ENCODE measurements around the gene DACT1. TPM values are rescaled to one million over a fixed set of nuclear protein-coding genes. Genes with fewer than 3 reads are reported as not detected.

The DACT1 gene
- total RNA-seq, 4 donors from 2014 or later: 2.3 to 5.8 (median 3.3) TPM

GRCh38 chr14:58639842-58640484 is 2.2 kb downstream of the DACT1 start:
- intact Hi-C loops (cut with DNase I; ENCODE audit: low total_unique reads) (loop anchor here (10.0 kb wide), 1 partner anchor 385 kb away; no protein-coding TSS in a partner anchor), in situ Hi-C loops (cut with MboI; ENCODE audit: low pct_ligation_motif_present in 1 of 4, low pct_unique_long_range_greater_than_20kb in 1 of 4, low sequenced_read_pairs in 3 of 4) (loop anchor here in 3 of 4 donors (25.0 kb wide), 1 partner anchor 372 kb away; no protein-coding TSS in a partner anchor)
- Histone ChIP-seq H3K27ac (peak overlapping the region in 2 of 4 donors; percentile 85 to 93), H3K4me1 (peaks cover 6 to 36% (median 18%) of the 10 kb centered on the region in 4 donors), H3K36me3 (no peaks in the 10 kb centered on the region), H3K27me3 (peaks cover 11% of the 10 kb centered on the region), H3K9me3 (no peaks in the 10 kb centered on the region), H3K4me3 (peak overlapping the region in 2 of 4 donors; percentile 60 to 84)
- peak; percentile 56 for DNase-seq
- TF ChIP-seq POLR2AphosphoS5 (IDR thresholded peaks at IDR 0.05) (no peak), CTCF (IDR thresholded peaks at IDR 0.05) (peak; percentile 51 to 64 (median 59))
- WGBS, 2 donors (ENCODE audit: low coverage in 1 of 2): 11 to 25% methylated on average over 2 to 5 of the region's 5 CpGs

GRCh38 chr14:58640959-58641358 is 3.2 kb downstream of the DACT1 start:
- Histone ChIP-seq H3K36me3 (peaks cover 0 to 3% (median 0%) of the 10 kb centered on the region in 4 donors), H3K27me3 (peaks cover 11% of the 10 kb centered on the region), H3K9me3 (no peaks in the 10 kb centered on the region), H3K4me1 (peaks cover 6 to 32% (median 18%) of the 10 kb centered on the region in 4 donors), H3K27ac (no peak overlapping the region), H3K4me3 (no peak overlapping the region)
- WGBS, 2 donors (ENCODE audit: low coverage in 1 of 2): 81 to 82% methylated on average over 2 of the region's 2 CpGs
- in situ Hi-C loops (cut with MboI; ENCODE audit: low pct_ligation_motif_present in 1 of 4, low pct_unique_long_range_greater_than_20kb in 1 of 4, low sequenced_read_pairs in 3 of 4): loop anchor here in 3 of 4 donors (25.0 kb wide), 1 partner anchor 371 kb away; no protein-coding TSS in a partner anchor
- no peak for DNase-seq
- intact Hi-C loops (cut with DNase I; ENCODE audit: low total_unique reads): no loop called here
- TF ChIP-seq POLR2A (IDR thresholded peaks at IDR 0.05) (no peak), EP300 (IDR thresholded peaks at IDR 0.05; ENCODE audit: low read depth) (no peak), POLR2AphosphoS5 (IDR thresholded peaks at IDR 0.05) (no peak), CTCF (IDR thresholded peaks at IDR 0.05) (no peak)

- no peaks in the 10 kb centered on the region for H3K9me3 ChIP-seq
- DNase-seq: no peak
- peaks cover 0 to 8% (median 0%) of the 10 kb centered on the region in 4 donors for H3K36me3 ChIP-seq
- TF ChIP-seq POLR2AphosphoS5 (IDR thresholded peaks at IDR 0.05): no peak
- TF ChIP-seq CTCF (IDR thresholded peaks at IDR 0.05): peak in 1 of 5 experiments; percentile 10
- H3K4me3 ChIP-seq: no peak overlapping the region
- peaks cover 6 to 32% (median 18%) of the 10 kb centered on the region in 4 donors for H3K4me1 ChIP-seq
- no peak overlapping the region for H3K27ac ChIP-seq
- H3K27me3 ChIP-seq: peaks cover 11% of the 10 kb centered on the region
- intact Hi-C loops (cut with DNase I; ENCODE audit: low total_unique reads) (no loop called here), in situ Hi-C loops (cut with MboI; ENCODE audit: low pct_ligation_motif_present in 1 of 4, low pct_unique_long_range_greater_than_20kb in 1 of 4, low sequenced_read_pairs in 3 of 4) (loop anchor here in 3 of 4 donors (25.0 kb wide), 1 partner anchor 371 kb away; no protein-coding TSS in a partner anchor)
- WGBS, 2 donors (ENCODE audit: low coverage in 1 of 2): 76 to 85% methylated on average over 4 to 5 of the region's 5 CpGs
These were observed 3.7 kb downstream of the DACT1 start for GRCh38 chr14:58641509-58641908.

GRCh38 chr14:58643366-58643765 is 5.6 kb downstream of the DACT1 start:
- Histone ChIP-seq H3K36me3 (peaks cover 0 to 10% (median 0%) of the 10 kb centered on the region in 4 donors), H3K9me3 (no peaks in the 10 kb centered on the region), H3K4me1 (peaks cover 6 to 23% (median 14%) of the 10 kb centered on the region in 4 donors), H3K27me3 (peaks cover 11% of the 10 kb centered on the region), H3K27ac (no peak overlapping the region), H3K4me3 (no peak overlapping the region)
- DNase-seq: no peak
- intact Hi-C loops (cut with DNase I; ENCODE audit: low total_unique reads): no loop called here
- no peak for TF ChIP-seq CTCF (IDR thresholded peaks at IDR 0.05)
- 48% methylated on average over 1 of the region's 1 CpG; no CpG with 5 or more reads in 1 of the 2 donors for WGBS, 2 donors (ENCODE audit: low coverage in 1 of 2)
- in situ Hi-C loops (cut with MboI; ENCODE audit: low pct_ligation_motif_present in 1 of 4, low pct_unique_long_range_greater_than_20kb in 1 of 4, low sequenced_read_pairs in 3 of 4): loop anchor here in 3 of 4 donors (25.0 kb wide), 1 partner anchor 369 kb away; no protein-coding TSS in a partner anchor

Measured in transverse colon (tissue), 4 donors.